MM.1S (cell line): Measurements from ENCODE around the gene ADAM11.

Experiments used
- CTCF ChIP-seq: fragments of 300-600 bp; sonication (generic); IDR thresholded peaks from 2 replicates; pipeline ENCODE4 v1.5.1; 2016; ENCODE audit warnings: antibody characterized with exemption, low read length, mixed read lengths
- EZH2phosphoT487 ChIP-seq: fragments of 300-600 bp; sonication (generic); IDR thresholded peaks from 2 replicates; pipeline ENCODE4 v1.6.1; 2018; ENCODE audit warnings: antibody characterized with exemption, low read length

GRCh38 chr17:44745301-44745700 lies 13.5 kb upstream of the ADAM11 start:
- TF ChIP-seq CTCF (no peak), EZH2phosphoT487 (no peak)
